HL-60 (cell line): ENCODE data around the gene TRPC1.

Source experiments
- DNase-seq, 2 experiments: peaks; one replicate each; pipeline ENCODE4 v3.0.0-alpha.2; 2010 to 2020; ENCODE audit warnings: low read depth in 1 of 2, low spot score in 1 of 2
- H3K27ac ChIP-seq: fragments of 250-450 bp; sonication (Bioruptor Pico); replicated peaks from 2 replicates; pipeline ENCODE4 v1.5.1; 2020; ENCODE audit warnings: mild to moderate bottlenecking, moderate library complexity
- H3K27me3 ChIP-seq: fragments of 250-450 bp; sonication (Bioruptor Pico); 2 replicates; pipeline ENCODE4 v1.5.1; 2021; ENCODE audit warnings: mild to moderate bottlenecking, moderate library complexity; ENCODE audit not compliant: insufficient read depth, poor library complexity, severe bottlenecking
- H3K4me3 ChIP-seq: replicated peaks from 2 replicates; pipeline ENCODE4 v1.5.1; 2011; ENCODE audit warnings: mild to moderate bottlenecking, control low read depth, low read length; ENCODE audit not compliant: insufficient read depth
- GABPA ChIP-seq: IDR thresholded peaks from 2 replicates; pipeline ENCODE4 v1.6.1; 2012; ENCODE audit warnings: low read depth
- POLR2AphosphoS5 ChIP-seq: IDR thresholded peaks from 2 replicates; pipeline ENCODE4 v1.6.1; 2012; ENCODE audit warnings: low read depth
- SPI1 ChIP-seq: IDR thresholded peaks from 2 replicates; pipeline ENCODE4 v1.6.1; 2012; ENCODE audit warnings: low read depth, mild to moderate bottlenecking, borderline replicate concordance
- TF ChIP-seq, protein P1 (sequence below): IDR thresholded peaks from 2 replicates; pipeline ENCODE4 v1.6.1; 2012; ENCODE audit warnings: low read depth; ENCODE audit not compliant: insufficient replicate concordance
- TF ChIP-seq, protein P2 (sequence below): IDR thresholded peaks from one replicate; pipeline ENCODE4 v1.5.1; 2011; ENCODE audit warnings: low read length, control low read depth, inconsistent platforms; ENCODE audit not compliant: insufficient read depth

The TRPC1 gene

DNA sequence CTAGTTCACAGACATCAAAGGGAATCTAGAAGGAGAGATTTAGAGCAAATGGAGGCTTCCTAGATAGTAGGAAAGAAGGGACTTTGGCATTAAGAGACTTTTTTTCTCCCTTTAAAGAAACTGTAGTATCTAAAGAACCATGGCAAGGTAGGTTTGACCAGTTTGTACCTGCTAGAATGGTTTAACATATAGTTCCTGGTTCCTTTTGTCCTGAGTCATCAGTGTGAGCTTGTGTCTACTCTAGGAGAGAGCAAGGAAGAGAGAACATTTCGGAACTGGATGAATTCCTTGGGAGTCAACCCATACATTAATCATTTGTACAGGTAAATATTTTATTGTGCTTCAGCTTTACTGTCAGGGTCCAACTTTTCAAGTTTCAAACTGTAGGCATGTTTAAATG is 29.6 kb upstream of the TRPC1 start:
- no peak overlapping the region for H3K27ac ChIP-seq
- DNase-seq: no peak
- TF ChIP-seq, protein P1, sequence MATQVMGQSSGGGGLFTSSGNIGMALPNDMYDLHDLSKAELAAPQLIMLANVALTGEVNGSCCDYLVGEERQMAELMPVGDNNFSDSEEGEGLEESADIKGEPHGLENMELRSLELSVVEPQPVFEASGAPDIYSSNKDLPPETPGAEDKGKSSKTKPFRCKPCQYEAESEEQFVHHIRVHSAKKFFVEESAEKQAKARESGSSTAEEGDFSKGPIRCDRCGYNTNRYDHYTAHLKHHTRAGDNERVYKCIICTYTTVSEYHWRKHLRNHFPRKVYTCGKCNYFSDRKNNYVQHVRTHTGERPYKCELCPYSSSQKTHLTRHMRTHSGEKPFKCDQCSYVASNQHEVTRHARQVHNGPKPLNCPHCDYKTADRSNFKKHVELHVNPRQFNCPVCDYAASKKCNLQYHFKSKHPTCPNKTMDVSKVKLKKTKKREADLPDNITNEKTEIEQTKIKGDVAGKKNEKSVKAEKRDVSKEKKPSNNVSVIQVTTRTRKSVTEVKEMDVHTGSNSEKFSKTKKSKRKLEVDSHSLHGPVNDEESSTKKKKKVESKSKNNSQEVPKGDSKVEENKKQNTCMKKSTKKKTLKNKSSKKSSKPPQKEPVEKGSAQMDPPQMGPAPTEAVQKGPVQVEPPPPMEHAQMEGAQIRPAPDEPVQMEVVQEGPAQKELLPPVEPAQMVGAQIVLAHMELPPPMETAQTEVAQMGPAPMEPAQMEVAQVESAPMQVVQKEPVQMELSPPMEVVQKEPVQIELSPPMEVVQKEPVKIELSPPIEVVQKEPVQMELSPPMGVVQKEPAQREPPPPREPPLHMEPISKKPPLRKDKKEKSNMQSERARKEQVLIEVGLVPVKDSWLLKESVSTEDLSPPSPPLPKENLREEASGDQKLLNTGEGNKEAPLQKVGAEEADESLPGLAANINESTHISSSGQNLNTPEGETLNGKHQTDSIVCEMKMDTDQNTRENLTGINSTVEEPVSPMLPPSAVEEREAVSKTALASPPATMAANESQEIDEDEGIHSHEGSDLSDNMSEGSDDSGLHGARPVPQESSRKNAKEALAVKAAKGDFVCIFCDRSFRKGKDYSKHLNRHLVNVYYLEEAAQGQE: no peak
- TF ChIP-seq SPI1: no peak
- TF ChIP-seq, protein P2, sequence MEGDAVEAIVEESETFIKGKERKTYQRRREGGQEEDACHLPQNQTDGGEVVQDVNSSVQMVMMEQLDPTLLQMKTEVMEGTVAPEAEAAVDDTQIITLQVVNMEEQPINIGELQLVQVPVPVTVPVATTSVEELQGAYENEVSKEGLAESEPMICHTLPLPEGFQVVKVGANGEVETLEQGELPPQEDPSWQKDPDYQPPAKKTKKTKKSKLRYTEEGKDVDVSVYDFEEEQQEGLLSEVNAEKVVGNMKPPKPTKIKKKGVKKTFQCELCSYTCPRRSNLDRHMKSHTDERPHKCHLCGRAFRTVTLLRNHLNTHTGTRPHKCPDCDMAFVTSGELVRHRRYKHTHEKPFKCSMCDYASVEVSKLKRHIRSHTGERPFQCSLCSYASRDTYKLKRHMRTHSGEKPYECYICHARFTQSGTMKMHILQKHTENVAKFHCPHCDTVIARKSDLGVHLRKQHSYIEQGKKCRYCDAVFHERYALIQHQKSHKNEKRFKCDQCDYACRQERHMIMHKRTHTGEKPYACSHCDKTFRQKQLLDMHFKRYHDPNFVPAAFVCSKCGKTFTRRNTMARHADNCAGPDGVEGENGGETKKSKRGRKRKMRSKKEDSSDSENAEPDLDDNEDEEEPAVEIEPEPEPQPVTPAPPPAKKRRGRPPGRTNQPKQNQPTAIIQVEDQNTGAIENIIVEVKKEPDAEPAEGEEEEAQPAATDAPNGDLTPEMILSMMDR: no peak
- TF ChIP-seq POLR2AphosphoS5: no peak
- TF ChIP-seq GABPA: no peak

DNA sequence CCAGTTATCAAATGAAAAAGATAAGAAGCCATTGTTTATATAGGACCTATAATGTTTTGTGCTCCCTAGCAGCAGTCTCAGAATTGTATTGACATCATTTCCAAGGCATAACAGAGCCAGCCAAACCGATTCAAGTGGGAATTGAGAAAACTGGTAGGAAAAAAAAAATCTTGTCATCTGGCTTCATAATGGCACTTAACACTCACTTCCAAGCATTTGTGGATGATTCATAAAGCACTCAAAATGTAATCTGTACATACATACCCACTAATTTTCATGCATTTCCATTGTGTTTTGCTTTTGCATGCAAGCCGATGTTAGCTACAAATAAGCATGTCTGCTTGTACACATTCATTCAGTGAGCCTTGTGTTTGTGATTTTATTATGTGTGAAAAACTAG is 18.6 kb upstream of the TRPC1 start:
- no peak for TF ChIP-seq POLR2AphosphoS5
- TF ChIP-seq, protein P1: no peak
- no peak for TF ChIP-seq GABPA
- TF ChIP-seq, protein P2: no peak
- no peak for TF ChIP-seq SPI1
- H3K4me3 ChIP-seq: no peak overlapping the region
- no peak for DNase-seq
- no peaks in the 10 kb centered on the region for H3K27me3 ChIP-seq
- no peak overlapping the region for H3K27ac ChIP-seq

More for the DNA sequence above, 29.6 kb upstream of the TRPC1 start:
- Histone ChIP-seq H3K4me3 (no peak overlapping the region), H3K27me3 (no peaks in the 10 kb centered on the region)

DNA sequence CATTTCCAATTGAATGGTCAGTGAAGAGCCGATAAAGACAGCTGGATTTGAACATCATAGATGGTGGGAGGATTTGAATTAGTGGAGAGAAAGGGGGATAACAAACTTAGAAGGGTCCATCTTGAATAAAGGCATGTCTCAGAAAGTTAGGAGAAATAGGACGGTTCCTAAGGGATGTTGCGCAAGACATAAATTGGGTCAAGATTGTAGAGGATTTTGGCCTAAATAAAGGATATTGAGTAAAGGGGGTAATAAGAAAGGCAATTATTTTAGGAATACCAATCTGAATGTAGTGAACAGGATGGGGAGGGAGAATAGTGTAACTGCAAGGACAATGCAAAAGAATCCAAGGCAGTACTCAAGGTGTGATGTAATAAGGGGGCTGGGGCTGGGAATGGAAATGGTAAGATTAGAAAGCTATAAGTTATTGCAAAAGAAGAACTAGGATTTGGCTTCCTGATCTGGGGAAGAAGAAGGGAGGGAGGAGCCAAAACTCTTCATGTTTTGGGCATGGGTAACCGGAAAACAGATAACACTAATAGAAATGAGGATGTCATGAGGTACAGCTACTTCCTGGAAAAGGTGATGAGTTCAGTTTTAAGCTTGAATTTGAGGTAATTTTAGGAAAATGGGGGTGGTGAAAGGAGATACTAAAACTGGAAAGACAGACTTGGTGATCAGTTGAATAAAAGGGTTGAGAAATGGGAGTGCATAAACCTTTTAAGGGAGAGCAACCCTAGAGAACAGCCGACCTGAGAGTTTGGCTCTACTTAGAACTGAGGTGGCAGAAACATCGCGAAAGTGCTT is 17.3 kb upstream of the TRPC1 start:
- Histone ChIP-seq H3K27ac (no peak overlapping the region), H3K4me3 (no peak overlapping the region), H3K27me3 (no peaks in the 10 kb centered on the region)
- no peak for DNase-seq
- TF ChIP-seq GABPA: no peak
- TF ChIP-seq, protein P1: no peak
- TF ChIP-seq, protein P2: no peak
- no peak for TF ChIP-seq SPI1
- no peak for TF ChIP-seq POLR2AphosphoS5
